ENCODE measurements around the gene ACRBP.

ACRBP gene

GRCh38 chr12:6688999-6689882 is 42.0 kb upstream of the ACRBP start, which contains the start of gene ZNF384:
ZNF384 (minus strand) TSS chr12:6689375; CDS start chr12:6679520, 9,855 bp downstream.
- TF ChIP-seq CTCF (IDR thresholded peaks at IDR 0.05; ENCODE audit: borderline replicate concordance, control extremely low read depth, extremely low read depth, insufficient read depth, missing control alignments), result no peak
- peak; percentile 95 for DNase-seq (ENCODE audit: low spot score)

GRCh38 chr12:6688543-6688998 is 41.3 kb upstream of the ACRBP start:
- no peak for TF ChIP-seq CTCF (IDR thresholded peaks at IDR 0.05; ENCODE audit: borderline replicate concordance, control extremely low read depth, extremely low read depth, insufficient read depth, missing control alignments)
- in situ Hi-C loops (cut with MboI; ENCODE audit: low sequenced_read_pairs, unreplicated experiment), result no loop called here
- no peak for DNase-seq (ENCODE audit: low spot score)

More at GRCh38 chr12:6688999-6689882, 42.0 kb upstream of the ACRBP start, which contains the start of gene ZNF384:
- in situ Hi-C loops (cut with MboI; ENCODE audit: low sequenced_read_pairs, unreplicated experiment), result no loop called here

GRCh38 chr12:6685814-6686213 is 38.6 kb upstream of the ACRBP start:
- in situ Hi-C loops (cut with MboI; ENCODE audit: low sequenced_read_pairs, unreplicated experiment), result no loop called here
- no peak for DNase-seq (ENCODE audit: low spot score)
- no peak for TF ChIP-seq CTCF (IDR thresholded peaks at IDR 0.05; ENCODE audit: borderline replicate concordance, control extremely low read depth, extremely low read depth, insufficient read depth, missing control alignments)

- in situ Hi-C loops (cut with MboI; ENCODE audit: low sequenced_read_pairs, unreplicated experiment), result no loop called here
- DNase-seq (ENCODE audit: low spot score), result no peak
- peak; percentile 35 for TF ChIP-seq CTCF (IDR thresholded peaks at IDR 0.05; ENCODE audit: borderline replicate concordance, control extremely low read depth, extremely low read depth, insufficient read depth, missing control alignments)
Observed at GRCh38 chr12:6684609-6685008, 37.4 kb upstream of the ACRBP start.

- no peak for TF ChIP-seq CTCF (IDR thresholded peaks at IDR 0.05; ENCODE audit: borderline replicate concordance, control extremely low read depth, extremely low read depth, insufficient read depth, missing control alignments)
- in situ Hi-C loops (cut with MboI; ENCODE audit: low sequenced_read_pairs, unreplicated experiment), result no loop called here
- no peak for DNase-seq (ENCODE audit: low spot score)
Observed at GRCh38 chr12:6676962-6677361, 29.7 kb upstream of the ACRBP start.

- no peak for TF ChIP-seq CTCF (IDR thresholded peaks at IDR 0.05; ENCODE audit: borderline replicate concordance, control extremely low read depth, extremely low read depth, insufficient read depth, missing control alignments)
- DNase-seq (ENCODE audit: low spot score), result no peak
- in situ Hi-C loops (cut with MboI; ENCODE audit: low sequenced_read_pairs, unreplicated experiment), result no loop called here
Observed at GRCh38 chr12:6672143-6672542, 24.9 kb upstream of the ACRBP start.
